ENCODE measurements around the gene JADE3. TPM values are rescaled to one million over a fixed set of nuclear protein-coding genes. Genes with fewer than 3 reads are reported as not detected.
A peak's percentile ranks its signal among the peaks of the same experiment; 100 is the strongest.

JADE3 gene
- total and polyA plus RNA-seq, 2 experiments from 2014 or later, result 6.4 to 18.6 TPM

DNA sequence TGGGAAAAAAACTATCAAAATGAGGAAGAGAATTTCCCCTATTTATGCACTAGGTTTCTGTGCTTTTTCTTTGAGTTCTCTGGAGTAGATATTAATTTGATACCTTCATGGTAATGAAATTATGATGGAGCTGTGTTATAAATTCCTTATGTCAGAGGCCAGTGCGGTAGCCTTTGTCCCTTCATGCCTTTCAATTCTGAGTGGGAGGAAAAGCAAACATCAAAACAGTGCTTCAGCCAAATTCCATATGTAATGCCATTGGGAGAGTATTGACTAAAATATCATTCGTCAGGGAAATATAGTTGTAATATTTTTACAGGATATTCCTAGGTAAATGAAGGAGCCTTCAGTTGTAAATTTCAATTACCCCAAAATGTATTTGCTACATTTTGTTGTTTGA is 148.5 kb downstream of the JADE3 start:
- peaks cover 13% of the 10 kb centered on the region for H3K4me1 ChIP-seq (ENCODE audit: insufficient read depth)
- WGBS (ENCODE audit: low lambda C conversion rate, missing lambda C conversion rate), result 59% methylated on average over 2 of the region's 2 CpGs
- H3K9me3 ChIP-seq (ENCODE audit: low read depth), result no peaks in the 10 kb centered on the region
- peak overlapping the region; percentile 61 for H3K27ac ChIP-seq
- no peak for TF ChIP-seq CTCF (IDR thresholded peaks at IDR 0.05; ENCODE audit: poor library complexity)
- TF ChIP-seq EZH2 (IDR thresholded peaks at IDR 0.05; ENCODE audit: borderline replicate concordance), result no peak
- no peak for TF ChIP-seq EZH2phosphoT487 (IDR thresholded peaks at IDR 0.05; ENCODE audit: low read depth, severe bottlenecking, unreplicated experiment)
- no peak overlapping the region for H3K4me3 ChIP-seq
- peak overlapping the region; percentile 31 for H3K4me2 ChIP-seq
- H4K20me1 ChIP-seq (ENCODE audit: insufficient read depth, poor library complexity, severe bottlenecking), result no peaks in the 10 kb centered on the region
- H3K9me2 ChIP-seq (replicated peaks; ENCODE audit: insufficient read depth), result no peaks in the 10 kb centered on the region
- H3K36me3 ChIP-seq (replicated peaks; ENCODE audit: insufficient read depth, low read depth), result no peaks in the 10 kb centered on the region
- H3K79me2 ChIP-seq, result no peaks in the 10 kb centered on the region
- DNase-seq (ENCODE audit: low spot score), result no peak
- no peaks in the 10 kb centered on the region for H3K27me3 ChIP-seq
- H2AFZ ChIP-seq, result no peak overlapping the region

GRCh38 chrX:47061238-47061919 is 149.2 kb downstream of the JADE3 start:
- TF ChIP-seq EZH2 (IDR thresholded peaks at IDR 0.05; ENCODE audit: borderline replicate concordance) (no peak), CTCF (IDR thresholded peaks at IDR 0.05; ENCODE audit: poor library complexity) (no peak), EZH2phosphoT487 (IDR thresholded peaks at IDR 0.05; ENCODE audit: low read depth, severe bottlenecking, unreplicated experiment) (no peak)
- Histone ChIP-seq H3K27me3 (no peaks in the 10 kb centered on the region), H3K4me1 (ENCODE audit: insufficient read depth) (peaks cover 13% of the 10 kb centered on the region), H4K20me1 (ENCODE audit: insufficient read depth, poor library complexity, severe bottlenecking) (no peaks in the 10 kb centered on the region), H3K4me3 (no peak overlapping the region), H3K79me2 (no peaks in the 10 kb centered on the region), H3K9me3 (ENCODE audit: low read depth) (no peaks in the 10 kb centered on the region), H3K36me3 (replicated peaks; ENCODE audit: insufficient read depth, low read depth) (no peaks in the 10 kb centered on the region), H3K9me2 (replicated peaks; ENCODE audit: insufficient read depth) (no peaks in the 10 kb centered on the region), H3K27ac (peak overlapping the region; percentile 49), H2AFZ (no peak overlapping the region), H3K4me2 (peak overlapping the region; percentile 31)
- 45% methylated on average over 2 of the region's 2 CpGs for WGBS (ENCODE audit: low lambda C conversion rate, missing lambda C conversion rate)
- no peak for DNase-seq (ENCODE audit: low spot score)

GRCh38 chrX:47063179-47063578 is 151.0 kb downstream of the JADE3 start:
- DNase-seq (ENCODE audit: low spot score), result no peak
- Histone ChIP-seq H4K20me1 (ENCODE audit: insufficient read depth, poor library complexity, severe bottlenecking) (no peaks in the 10 kb centered on the region), H3K4me2 (no peak overlapping the region), H3K4me1 (ENCODE audit: insufficient read depth) (peaks cover 10% of the 10 kb centered on the region), H2AFZ (no peak overlapping the region), H3K27ac (peak overlapping the region; percentile 49), H3K9me3 (ENCODE audit: low read depth) (no peaks in the 10 kb centered on the region), H3K36me3 (replicated peaks; ENCODE audit: insufficient read depth, low read depth) (no peaks in the 10 kb centered on the region), H3K9me2 (replicated peaks; ENCODE audit: insufficient read depth) (no peaks in the 10 kb centered on the region), H3K4me3 (no peak overlapping the region), H3K79me2 (no peaks in the 10 kb centered on the region), H3K27me3 (no peaks in the 10 kb centered on the region)
- 75% methylated on average over 2 of the region's 2 CpGs for WGBS (ENCODE audit: low lambda C conversion rate, missing lambda C conversion rate)
- TF ChIP-seq CTCF (IDR thresholded peaks at IDR 0.05; ENCODE audit: poor library complexity) (no peak), EZH2 (IDR thresholded peaks at IDR 0.05; ENCODE audit: borderline replicate concordance) (no peak), EZH2phosphoT487 (IDR thresholded peaks at IDR 0.05; ENCODE audit: low read depth, severe bottlenecking, unreplicated experiment) (no peak)
